Loucy (cell line): Measurements from ENCODE around the gene TMEM108.

Experiments
- H2AFZ ChIP-seq: fragments of 200-600 bp; sonication (generic); 2 replicates; pipeline ENCODE4 v1.6.0; 2016; ENCODE audit warnings: antibody characterized with exemption, mild to moderate bottlenecking, low read length, moderate library complexity
- H3F3A ChIP-seq: fragments of 200-600 bp; 2 replicates; pipeline ENCODE4 v1.6.0; 2016; ENCODE audit warnings: antibody characterized with exemption, low read depth, mild to moderate bottlenecking
- H3K27me3 ChIP-seq: fragments of 200-600 bp; sonication (generic); 2 replicates; pipeline ENCODE4 v1.6.1; 2014; ENCODE audit warnings: low read length, mild to moderate bottlenecking; ENCODE audit not compliant: insufficient read depth, poor library complexity, severe bottlenecking
- H3K36me3 ChIP-seq: fragments of 200-600 bp; sonication (generic); 2 replicates; pipeline ENCODE4 v1.6.1; 2016; ENCODE audit warnings: low read length; ENCODE audit not compliant: insufficient read depth
- H3K4me1 ChIP-seq: fragments of 200-600 bp; sonication (generic); 2 replicates; pipeline ENCODE4 v1.5.1; 2014; ENCODE audit warnings: low read length, mild to moderate bottlenecking; ENCODE audit not compliant: insufficient read depth, poor library complexity, severe bottlenecking
- H3K4me2 ChIP-seq: fragments of 200-600 bp; sonication (generic); 2 replicates; pipeline ENCODE4 v1.6.0; 2014; ENCODE audit warnings: antibody characterized with exemption, low read length, low read depth, mild to moderate bottlenecking; ENCODE audit not compliant: poor library complexity, severe bottlenecking
- H3K4me3 ChIP-seq: fragments of 200-600 bp; sonication (generic); 2 replicates; pipeline ENCODE4 v1.5.1; 2014; ENCODE audit warnings: low read length, mild to moderate bottlenecking, mixed read lengths; ENCODE audit not compliant: poor library complexity, severe bottlenecking
- H3K79me2 ChIP-seq: fragments of 200-600 bp; sonication (generic); 2 replicates; pipeline ENCODE4 v1.6.1; 2014; ENCODE audit warnings: low read length; ENCODE audit not compliant: insufficient read depth
- H3K9ac ChIP-seq: fragments of 200-600 bp; sonication (generic); 2 replicates; pipeline ENCODE4 v1.6.0; 2014; ENCODE audit warnings: mild to moderate bottlenecking, low read depth, low read length, moderate library complexity; ENCODE audit not compliant: poor library complexity, severe bottlenecking
- H3K9me2 ChIP-seq: fragments of 200-600 bp; sonication (generic); replicated peaks from 2 replicates; pipeline ENCODE4 v1.6.1; 2016; ENCODE audit warnings: low read depth, low read length, mixed read lengths
- H3K9me3 ChIP-seq: fragments of 200-600 bp; sonication (generic); 2 replicates; pipeline ENCODE4 v1.6.1; 2014; ENCODE audit warnings: mild to moderate bottlenecking, antibody characterized with exemption, low read length, low read depth; ENCODE audit not compliant: insufficient read depth
- H4K20me1 ChIP-seq: fragments of 200-600 bp; sonication (generic); 2 replicates; pipeline ENCODE4 v1.6.0; 2014; ENCODE audit warnings: antibody characterized with exemption, low read length, mild to moderate bottlenecking; ENCODE audit not compliant: insufficient read depth, poor library complexity, severe bottlenecking
- CTCF ChIP-seq: fragments of 200-600 bp; sonication (generic); conservative IDR thresholded peaks from 2 replicates; pipeline ENCODE4 v1.5.1; 2014; ENCODE audit warnings: mild to moderate bottlenecking, antibody characterized with exemption, low read length
- EZH2phosphoT487 ChIP-seq: fragments of 200-600 bp; IDR thresholded peaks from 2 replicates; pipeline ENCODE4 v1.6.1; 2018; ENCODE audit warnings: antibody characterized with exemption, mild to moderate bottlenecking, moderate library complexity, borderline replicate concordance

Gene TMEM108

GRCh38 chr3:133136114-133137041, 98.2 kb downstream of the TMEM108 start:
- Histone ChIP-seq H3K27me3 (no peaks in the 10 kb centered on the region), H3K4me2 (no peak overlapping the region)

GRCh38 chr3:133137042-133137996, 99.1 kb downstream of the TMEM108 start:
- Histone ChIP-seq H3K9me3 (no peaks in the 10 kb centered on the region), H3K9me2 (no peaks in the 10 kb centered on the region), H3K4me1 (no peaks in the 10 kb centered on the region), H3K27me3 (no peaks in the 10 kb centered on the region), H2AFZ (no peak overlapping the region), H3K36me3 (no peaks in the 10 kb centered on the region), H3K4me2 (no peak overlapping the region), H3F3A (no peaks in the 10 kb centered on the region), H3K79me2 (no peaks in the 10 kb centered on the region), H3K9ac (no peak overlapping the region), H4K20me1 (no peaks in the 10 kb centered on the region), H3K4me3 (no peak overlapping the region)
- TF ChIP-seq EZH2phosphoT487 (no peak), CTCF (no peak)

More at GRCh38 chr3:133136114-133137041, 98.2 kb downstream of the TMEM108 start:
- Histone ChIP-seq H3F3A (no peaks in the 10 kb centered on the region), H3K9me3 (no peaks in the 10 kb centered on the region), H4K20me1 (no peaks in the 10 kb centered on the region), H3K9ac (no peak overlapping the region), H3K79me2 (no peaks in the 10 kb centered on the region), H3K4me3 (no peak overlapping the region), H2AFZ (no peak overlapping the region), H3K36me3 (no peaks in the 10 kb centered on the region), H3K4me1 (no peaks in the 10 kb centered on the region), H3K9me2 (no peaks in the 10 kb centered on the region)
- TF ChIP-seq CTCF: no peak

GRCh38 chr3:133138017-133138416, 99.8 kb downstream of the TMEM108 start:
- H3K36me3 ChIP-seq: no peaks in the 10 kb centered on the region
- no peak overlapping the region for H3K4me3 ChIP-seq
- H3K4me2 ChIP-seq: no peak overlapping the region
- no peaks in the 10 kb centered on the region for H3K9me3 ChIP-seq
- no peak overlapping the region for H3K9ac ChIP-seq
- no peaks in the 10 kb centered on the region for H3K9me2 ChIP-seq
- H4K20me1 ChIP-seq: no peaks in the 10 kb centered on the region
- no peak overlapping the region for H2AFZ ChIP-seq
- no peaks in the 10 kb centered on the region for H3K27me3 ChIP-seq
- H3F3A ChIP-seq: no peaks in the 10 kb centered on the region
- no peak for TF ChIP-seq CTCF
- TF ChIP-seq EZH2phosphoT487: no peak
- no peaks in the 10 kb centered on the region for H3K4me1 ChIP-seq
- H3K79me2 ChIP-seq: no peaks in the 10 kb centered on the region
